Osteocyte (in vitro differentiated cells): ENCODE measurements around the gene MBD1. TPM values are rescaled to one million over a fixed set of nuclear protein-coding genes. Genes with fewer than 3 reads are reported as not detected.

Experiments used
- DNase-seq: peaks from one replicate; pipeline ENCODE4 v3.0.0; 2021; ENCODE audit warnings: mixed read lengths; ENCODE audit not compliant: unreplicated experiment; ENCODE audit errors: extremely low spot score
- H3K27ac Mint-ChIP-seq: one replicate; pipeline ENCODE4 v1.8.0; 2021; ENCODE audit warnings: mild to moderate bottlenecking, mixed read lengths; ENCODE audit not compliant: unreplicated experiment
- H3K27me3 Mint-ChIP-seq: one replicate; pipeline ENCODE4 v1.8.0; 2021; ENCODE audit warnings: mixed read lengths; ENCODE audit not compliant: unreplicated experiment
- H3K36me3 Mint-ChIP-seq: one replicate; pipeline ENCODE4 v1.8.0; 2021; ENCODE audit warnings: mixed read lengths; ENCODE audit not compliant: unreplicated experiment
- H3K4me1 Mint-ChIP-seq: one replicate; pipeline ENCODE4 v1.8.0; 2021; ENCODE audit warnings: mixed read lengths; ENCODE audit not compliant: unreplicated experiment
- H3K4me3 Mint-ChIP-seq: one replicate; pipeline ENCODE4 v1.8.0; 2021; ENCODE audit warnings: mild to moderate bottlenecking, moderate library complexity, mixed read lengths; ENCODE audit not compliant: unreplicated experiment
- H3K9me3 Mint-ChIP-seq: one replicate; pipeline ENCODE4 v1.8.0; 2021; ENCODE audit warnings: mixed read lengths; ENCODE audit not compliant: unreplicated experiment
- CTCF ChIP-seq: fragments of 200-600 bp; sonication (generic); IDR thresholded peaks from 2 replicates; pipeline ENCODE4 v1.5.0; 2021; ENCODE audit warnings: antibody characterized with exemption, mild to moderate bottlenecking, moderate library complexity
- total RNA-seq: library from RNA; stranded (reverse); gene quantifications from 2 replicates; pipeline ENCODE4 v1.2.1, GENCODE V29; 2021

MBD1 gene
- total RNA-seq, 1 donor from 2014 or later: 69.9 TPM

- peaks cover 7% of the 10 kb centered on the region for H3K27me3 Mint-ChIP-seq
- no peak for DNase-seq
- TF ChIP-seq CTCF: no peak
- H3K27ac Mint-ChIP-seq: peak overlapping the region; percentile 90
- H3K4me3 Mint-ChIP-seq: peak overlapping the region; percentile 100
- H3K4me1 Mint-ChIP-seq: peaks cover 24% of the 10 kb centered on the region
- H3K36me3 Mint-ChIP-seq: peaks cover 15% of the 10 kb centered on the region
- H3K9me3 Mint-ChIP-seq: no peaks in the 10 kb centered on the region
Measured at GRCh38 chr18:50287028-50287440, 5.7 kb upstream of the MBD1 start.

DNA sequence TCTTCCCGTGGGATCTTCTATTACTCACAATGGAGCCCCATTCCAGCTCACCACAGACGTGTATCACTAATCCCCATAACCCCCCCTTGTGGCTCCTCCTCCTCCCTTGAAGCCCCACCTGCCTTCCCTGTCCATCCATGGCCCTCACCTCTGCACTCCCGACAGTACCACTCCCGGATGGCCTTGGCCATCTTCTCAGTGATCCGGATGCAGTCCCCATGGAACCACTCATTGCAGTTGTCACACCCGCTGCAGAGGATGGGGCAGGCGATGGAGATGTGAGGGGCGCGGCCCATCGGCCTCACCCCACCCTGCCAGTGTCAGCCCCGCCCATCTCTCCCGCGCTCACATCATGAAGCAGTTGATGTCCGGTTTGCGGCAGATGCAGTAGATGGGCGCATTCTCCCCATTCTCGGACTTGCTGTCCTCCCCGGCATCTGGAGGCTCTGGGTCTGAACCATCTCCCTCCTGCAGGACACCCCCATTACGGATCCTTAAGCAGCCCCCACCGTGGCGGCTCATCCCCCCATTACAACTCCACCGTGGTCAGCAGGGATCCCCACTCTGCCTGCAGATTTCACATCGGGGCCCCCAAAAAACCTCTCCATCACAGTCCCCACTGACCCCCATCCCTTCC, 5.2 kb upstream of the MBD1 start:
- Mint-ChIP-seq H3K4me3 (peak overlapping the region; percentile 100), H3K4me1 (peaks cover 25% of the 10 kb centered on the region), H3K9me3 (no peaks in the 10 kb centered on the region), H3K36me3 (peaks cover 15% of the 10 kb centered on the region), H3K27me3 (peaks cover 6% of the 10 kb centered on the region), H3K27ac (peak overlapping the region; percentile 90)
- no peak for TF ChIP-seq CTCF
- DNase-seq: no peak

- Mint-ChIP-seq H3K4me3 (peak overlapping the region; percentile 100), H3K27me3 (peaks cover under 1% of the 10 kb centered on the region), H3K4me1 (peaks cover 29% of the 10 kb centered on the region), H3K9me3 (no peaks in the 10 kb centered on the region), H3K36me3 (peaks cover 15% of the 10 kb centered on the region), H3K27ac (no peak overlapping the region)
- no peak for TF ChIP-seq CTCF
- no peak for DNase-seq
Measured at GRCh38 chr18:50285631-50286321, 4.5 kb upstream of the MBD1 start.

- H3K9me3 Mint-ChIP-seq: no peaks in the 10 kb centered on the region
- H3K4me1 Mint-ChIP-seq: peaks cover 36% of the 10 kb centered on the region
- H3K27ac Mint-ChIP-seq: peak overlapping the region; percentile 54
- H3K27me3 Mint-ChIP-seq: no peaks in the 10 kb centered on the region
- H3K36me3 Mint-ChIP-seq: peaks cover 15% of the 10 kb centered on the region
- no peak for DNase-seq
- no peak for TF ChIP-seq CTCF
- H3K4me3 Mint-ChIP-seq: no peak overlapping the region
Measured at GRCh38 chr18:50285071-50285470, 3.7 kb upstream of the MBD1 start.

- H3K27ac Mint-ChIP-seq: peak overlapping the region; percentile 54
- DNase-seq: no peak
- no peaks in the 10 kb centered on the region for H3K27me3 Mint-ChIP-seq
- peaks cover 15% of the 10 kb centered on the region for H3K36me3 Mint-ChIP-seq
- H3K9me3 Mint-ChIP-seq: no peaks in the 10 kb centered on the region
- H3K4me3 Mint-ChIP-seq: peak overlapping the region; percentile 47
- no peak for TF ChIP-seq CTCF
- peaks cover 38% of the 10 kb centered on the region for H3K4me1 Mint-ChIP-seq
Measured at GRCh38 chr18:50284255-50284885, 3.0 kb upstream of the MBD1 start.
